HG02571 (cell line): ENCODE measurements around the gene KRT4.

Experiments
- ATAC-seq: cut with Tn5 transposase; IDR thresholded peaks from one replicate; pipeline ENCODE4 v1.9.1; 2021; ENCODE audit warnings: mild to moderate bottlenecking, moderate library complexity; ENCODE audit not compliant: unreplicated experiment

The KRT4 gene

GRCh38 chr12:52837413-52837741, 23.5 kb upstream of the KRT4 start:
- ATAC-seq: no peak

GRCh38 chr12:52836491-52837412, 22.8 kb upstream of the KRT4 start:
- ATAC-seq: no peak

- ATAC-seq: no peak
Measured at GRCh38 chr12:52836042-52836466, 22.1 kb upstream of the KRT4 start.

- ATAC-seq: no peak
Measured at GRCh38 chr12:52835271-52836041, 21.5 kb upstream of the KRT4 start.

- ATAC-seq: no peak
Measured at GRCh38 chr12:52834727-52835001, 20.7 kb upstream of the KRT4 start.

- ATAC-seq: no peak
Measured at GRCh38 chr12:52833922-52834726, 20.2 kb upstream of the KRT4 start, which contains the start of gene KRT79. Gene KRT79 (minus strand): TSS chr12:52834311. CDS start chr12:52834260, 51 bp downstream.

GRCh38 chr12:52832985-52833905, 19.3 kb upstream of the KRT4 start:
- ATAC-seq: no peak

GRCh38 chr12:52832451-52832850, 18.5 kb upstream of the KRT4 start:
- no peak for ATAC-seq

- no peak for ATAC-seq
Measured at GRCh38 chr12:52831251-52831650, 17.3 kb upstream of the KRT4 start.

GRCh38 chr12:52829986-52830770, 16.3 kb upstream of the KRT4 start:
- ATAC-seq: no peak

GRCh38 chr12:52828591-52829021, 14.7 kb upstream of the KRT4 start:
- ATAC-seq: no peak

- no peak for ATAC-seq
Measured at GRCh38 chr12:52828156-52828555, 14.2 kb upstream of the KRT4 start.

GRCh38 chr12:52827499-52828090, 13.7 kb upstream of the KRT4 start:
- no peak for ATAC-seq

- no peak for ATAC-seq
Measured at GRCh38 chr12:52826611-52827498, 12.9 kb upstream of the KRT4 start.

- no peak for ATAC-seq
Measured at GRCh38 chr12:52825961-52826360, 12.0 kb upstream of the KRT4 start.

- no peak for ATAC-seq
Measured at GRCh38 chr12:52824741-52825410, 11.0 kb upstream of the KRT4 start.

GRCh38 chr12:52823761-52824450, 10.0 kb upstream of the KRT4 start:
- ATAC-seq: no peak
